SU-DHL-6 (cell line): Measurements from ENCODE around the gene WWC1.

Experiments
- H2AFZ ChIP-seq: fragments of 200-600 bp; sonication (generic); 2 replicates; pipeline ENCODE4 v1.6.1; 2014; ENCODE audit warnings: low read depth, mild to moderate bottlenecking, moderate library complexity, mixed read lengths, antibody characterized with exemption, low read length; ENCODE audit not compliant: severe bottlenecking
- H3F3A ChIP-seq: fragments of 200-600 bp; shearing (Covaris generic); 2 replicates; pipeline ENCODE4 v1.6.0; 2016; ENCODE audit warnings: antibody characterized with exemption, mild to moderate bottlenecking; ENCODE audit not compliant: insufficient read depth
- H3K27ac ChIP-seq: fragments of 200-600 bp; sonication (generic); 2 replicates; pipeline ENCODE4 v1.5.1; 2016; ENCODE audit warnings: low read depth, mild to moderate bottlenecking, low read length, moderate library complexity, mixed read lengths
- H3K27me3 ChIP-seq: fragments of 200-600 bp; sonication (generic), shearing (Covaris generic); 2 replicates; pipeline ENCODE4 v1.6.0; 2014; ENCODE audit warnings: mild to moderate bottlenecking, low read length
- H3K36me3 ChIP-seq: fragments of 200-600 bp; sonication (generic); 2 replicates; pipeline ENCODE4 v1.6.1; 2014; ENCODE audit warnings: mild to moderate bottlenecking, low read length, mixed read lengths
- H3K4me2 ChIP-seq: fragments of 300-600, 200-600 bp; shearing (Covaris generic), sonication (generic); 2 replicates; pipeline ENCODE4 v1.6.0; 2014; ENCODE audit warnings: low read length, low read depth, mild to moderate bottlenecking; ENCODE audit not compliant: poor library complexity, severe bottlenecking
- H3K4me3 ChIP-seq: fragments of 200-600 bp; sonication (generic); 2 replicates; pipeline ENCODE4 v1.5.1; 2014; ENCODE audit warnings: antibody characterized with exemption, low read length, mild to moderate bottlenecking, mixed read lengths; ENCODE audit not compliant: insufficient read depth, poor library complexity, severe bottlenecking
- H3K79me2 ChIP-seq: fragments of 200-600 bp; sonication (generic); 2 replicates; pipeline ENCODE4 v1.6.1; 2014; ENCODE audit warnings: mild to moderate bottlenecking, low read length, moderate library complexity; ENCODE audit not compliant: insufficient read depth
- H3K9ac ChIP-seq: fragments of 200-600 bp; sonication (generic); 2 replicates; pipeline ENCODE4 v1.7.0; 2014; ENCODE audit warnings: mild to moderate bottlenecking, low read length
- H3K9me2 ChIP-seq: fragments of 200-600 bp; sonication (generic); replicated peaks from 2 replicates; pipeline ENCODE4 v1.6.1; 2014; ENCODE audit warnings: low read length; ENCODE audit not compliant: insufficient read depth
- H3K9me3 ChIP-seq: fragments of 200-600 bp; sonication (generic); 2 replicates; pipeline ENCODE4 v1.6.1; 2014; ENCODE audit warnings: low read length, mixed read lengths; ENCODE audit not compliant: insufficient read depth
- H4K20me1 ChIP-seq: fragments of 200-600 bp; sonication (generic); 2 replicates; pipeline ENCODE4 v1.6.1; 2014; ENCODE audit warnings: low read depth, mild to moderate bottlenecking, antibody characterized with exemption, low read length, moderate library complexity, mixed read lengths
- EZH2phosphoT487 ChIP-seq: fragments of 200-600 bp; sonication (generic), shearing (Covaris generic); conservative IDR thresholded peaks from 2 replicates; pipeline ENCODE4 v1.6.1; 2018; ENCODE audit warnings: mild to moderate bottlenecking, antibody characterized with exemption, low read length, moderate library complexity, mixed read lengths
- TF ChIP-seq, protein P1 (sequence below): fragments of 200-600 bp; sonication (generic); IDR thresholded peaks from one replicate; pipeline ENCODE4 v1.5.1; 2017; ENCODE audit warnings: antibody characterized with exemption, mild to moderate bottlenecking, low read length, moderate library complexity; ENCODE audit not compliant: insufficient read depth, poor library complexity, severe bottlenecking

Gene WWC1

DNA sequence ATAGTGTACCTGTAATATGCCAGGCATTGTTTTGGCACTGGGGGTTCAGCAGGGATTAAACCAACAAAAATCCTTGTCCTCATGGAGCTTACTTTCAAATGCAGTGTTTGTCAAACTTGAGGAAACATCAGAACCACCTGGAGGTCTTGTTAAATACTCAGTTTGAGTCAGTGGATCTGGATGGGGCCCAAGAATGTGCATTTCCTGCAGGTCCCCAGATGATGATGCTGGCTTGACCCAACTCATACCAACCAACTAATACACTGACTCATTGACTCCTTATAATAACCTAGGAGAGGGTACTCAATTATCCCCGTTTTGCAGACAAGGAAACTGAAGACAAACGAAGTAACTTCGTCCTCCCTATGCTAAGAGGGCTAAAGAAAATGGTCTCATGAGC, 11.3 kb downstream of the WWC1 start:
- Histone ChIP-seq H3K27me3 (no peaks in the 10 kb centered on the region), H3F3A (no peaks in the 10 kb centered on the region), H4K20me1 (no peaks in the 10 kb centered on the region), H2AFZ (no peak overlapping the region), H3K9me3 (no peaks in the 10 kb centered on the region), H3K36me3 (no peaks in the 10 kb centered on the region), H3K4me3 (no peak overlapping the region), H3K9ac (no peak overlapping the region), H3K79me2 (no peaks in the 10 kb centered on the region), H3K27ac (no peak overlapping the region), H3K9me2 (no peaks in the 10 kb centered on the region), H3K4me2 (no peak overlapping the region)
- TF ChIP-seq EZH2phosphoT487: no peak
- TF ChIP-seq, protein P1, sequence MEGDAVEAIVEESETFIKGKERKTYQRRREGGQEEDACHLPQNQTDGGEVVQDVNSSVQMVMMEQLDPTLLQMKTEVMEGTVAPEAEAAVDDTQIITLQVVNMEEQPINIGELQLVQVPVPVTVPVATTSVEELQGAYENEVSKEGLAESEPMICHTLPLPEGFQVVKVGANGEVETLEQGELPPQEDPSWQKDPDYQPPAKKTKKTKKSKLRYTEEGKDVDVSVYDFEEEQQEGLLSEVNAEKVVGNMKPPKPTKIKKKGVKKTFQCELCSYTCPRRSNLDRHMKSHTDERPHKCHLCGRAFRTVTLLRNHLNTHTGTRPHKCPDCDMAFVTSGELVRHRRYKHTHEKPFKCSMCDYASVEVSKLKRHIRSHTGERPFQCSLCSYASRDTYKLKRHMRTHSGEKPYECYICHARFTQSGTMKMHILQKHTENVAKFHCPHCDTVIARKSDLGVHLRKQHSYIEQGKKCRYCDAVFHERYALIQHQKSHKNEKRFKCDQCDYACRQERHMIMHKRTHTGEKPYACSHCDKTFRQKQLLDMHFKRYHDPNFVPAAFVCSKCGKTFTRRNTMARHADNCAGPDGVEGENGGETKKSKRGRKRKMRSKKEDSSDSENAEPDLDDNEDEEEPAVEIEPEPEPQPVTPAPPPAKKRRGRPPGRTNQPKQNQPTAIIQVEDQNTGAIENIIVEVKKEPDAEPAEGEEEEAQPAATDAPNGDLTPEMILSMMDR: no peak

DNA sequence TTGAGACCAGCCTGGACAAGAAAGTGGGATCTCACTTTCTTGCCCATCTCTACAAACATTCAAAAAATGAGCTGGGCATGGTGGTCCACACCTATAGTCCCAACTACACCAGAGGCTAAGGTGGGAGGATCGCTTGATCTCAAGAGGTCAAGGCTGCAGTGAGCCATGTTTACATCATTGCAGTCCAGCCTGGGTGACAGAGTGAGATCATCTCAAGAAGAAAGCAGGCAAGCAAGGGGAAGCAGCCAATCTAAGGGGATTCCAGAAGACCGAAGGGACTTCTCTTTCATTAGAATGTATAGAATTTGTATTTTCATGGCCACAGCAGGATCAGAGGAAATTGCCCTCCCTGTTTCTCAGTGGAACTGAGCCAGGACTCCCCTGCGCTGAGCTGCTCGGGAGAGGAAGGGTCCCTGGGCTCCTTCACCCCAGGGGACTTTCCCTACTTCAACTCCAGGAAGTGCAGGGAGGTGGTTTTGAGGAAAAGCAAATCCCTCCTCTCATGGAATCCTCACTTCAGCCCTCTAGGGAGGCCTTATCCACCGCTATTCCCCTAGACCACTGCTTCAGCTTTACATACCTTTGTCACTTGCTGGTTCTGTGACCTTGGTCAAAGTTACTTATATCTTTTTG, 12.1 kb downstream of the WWC1 start:
- no peaks in the 10 kb centered on the region for H3K9me2 ChIP-seq
- no peaks in the 10 kb centered on the region for H3K79me2 ChIP-seq
- H3K27ac ChIP-seq: no peak overlapping the region
- no peak overlapping the region for H3K4me3 ChIP-seq
- no peak overlapping the region for H3K9ac ChIP-seq
- no peak overlapping the region for H3K4me2 ChIP-seq
- H3K36me3 ChIP-seq: no peaks in the 10 kb centered on the region
- H3F3A ChIP-seq: no peaks in the 10 kb centered on the region
- TF ChIP-seq, protein P1: no peak
- no peak for TF ChIP-seq EZH2phosphoT487
- no peaks in the 10 kb centered on the region for H4K20me1 ChIP-seq
- H3K27me3 ChIP-seq: no peaks in the 10 kb centered on the region
- H2AFZ ChIP-seq: no peak overlapping the region
- H3K9me3 ChIP-seq: no peaks in the 10 kb centered on the region

DNA sequence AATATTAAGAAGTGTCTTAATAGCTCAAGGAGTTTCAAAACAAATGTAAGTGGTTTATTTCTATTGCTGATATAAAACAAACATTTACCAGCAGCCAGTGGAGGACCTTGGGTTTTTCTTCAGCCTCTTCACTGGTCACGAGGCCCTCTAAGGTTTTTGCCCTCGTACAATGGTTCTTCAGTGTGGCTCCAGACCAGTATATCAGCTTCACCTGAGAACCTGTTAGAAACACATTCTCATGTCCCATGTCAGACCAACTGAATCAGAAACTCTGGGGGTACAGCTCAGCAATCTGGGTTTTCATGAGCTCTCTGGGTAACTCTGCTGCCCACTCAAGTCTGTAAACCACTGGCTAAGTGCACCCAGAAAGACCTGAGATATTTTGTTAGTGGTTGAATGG, 12.9 kb downstream of the WWC1 start:
- H3K79me2 ChIP-seq: no peaks in the 10 kb centered on the region

More for the DNA sequence above, 12.9 kb downstream of the WWC1 start:
- no peaks in the 10 kb centered on the region for H3K9me2 ChIP-seq
- no peaks in the 10 kb centered on the region for H3F3A ChIP-seq
- no peaks in the 10 kb centered on the region for H3K27me3 ChIP-seq
- H3K9ac ChIP-seq: no peak overlapping the region
- H3K36me3 ChIP-seq: no peaks in the 10 kb centered on the region
- no peak overlapping the region for H3K4me2 ChIP-seq
- H3K9me3 ChIP-seq: no peaks in the 10 kb centered on the region
- H3K27ac ChIP-seq: no peak overlapping the region
- H2AFZ ChIP-seq: no peak overlapping the region
- H3K4me3 ChIP-seq: no peak overlapping the region
- no peak for TF ChIP-seq EZH2phosphoT487
- TF ChIP-seq, protein P1: no peak
- H4K20me1 ChIP-seq: no peaks in the 10 kb centered on the region
